ENCODE results near the gene PSMC6. TPM values are rescaled to one million over a fixed set of nuclear protein-coding genes. Genes with fewer than 3 reads are reported as not detected.
A peak's percentile ranks its signal among the peaks of the same experiment; 100 is the strongest.

Gene PSMC6
- total RNA-seq, 1 experiment from 2014 or later: 83.0 TPM

DNA sequence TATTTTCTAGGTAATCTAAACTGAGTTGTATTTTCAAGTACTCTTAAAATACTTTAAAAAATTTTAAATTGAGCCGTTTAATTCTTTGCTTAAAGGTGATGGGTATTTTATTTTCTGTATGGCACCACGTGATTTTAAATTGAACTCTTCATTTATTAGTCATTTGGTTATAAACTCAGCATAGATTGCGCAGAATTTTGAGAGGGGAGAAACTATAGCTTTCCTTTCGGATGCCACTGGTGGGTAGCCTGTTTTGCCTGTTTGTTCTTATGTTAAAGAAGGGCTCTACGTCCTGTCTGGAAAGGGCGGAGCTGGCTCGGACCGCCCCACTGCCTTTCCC is 22.6 kb downstream of the PSMC6 start:
- Histone ChIP-seq H2AFZ (no peak overlapping the region), H4K20me1 (ENCODE audit: insufficient read depth) (peaks cover 4% of the 10 kb centered on the region), H3K9me2 (ENCODE audit: insufficient read depth) (no peaks in the 10 kb centered on the region), H3K36me3 (ENCODE audit: low read depth) (0 out of 2 replicates have a peak, but pooled peaks cover 10% of the 10 kb centered on the region), H3K4me1 (replicated peaks; ENCODE audit: insufficient read depth) (peaks cover 6% of the 10 kb centered on the region; the same call in 1 of the 2 replicates), H3K79me2 (ENCODE audit: low read depth) (peaks cover 16% of the 10 kb centered on the region), H3K27ac (peak overlapping the region; percentile 25), H3K27me3 (ENCODE audit: insufficient read depth, low read depth) (no peaks in the 10 kb centered on the region), H3K9me3 (ENCODE audit: insufficient read depth, low read depth) (no peaks in the 10 kb centered on the region), H3F3A (ENCODE audit: insufficient read depth, low read depth) (peaks cover 26% of the 10 kb centered on the region), H3K4me3 (peak overlapping the region; percentile 49; the same call in 1 of the 2 replicates), H3K4me2 (peak overlapping the region; percentile 86)
- TF ChIP-seq CTCF (conservative IDR thresholded peaks at IDR 0.05) (no peak), EZH2 (IDR thresholded peaks at IDR 0.05; ENCODE audit: low read depth) (no peak)
- intact Hi-C loops (cut with micrococcal nuclease; ENCODE audit: unreplicated experiment): loop anchor here (1.0 to 5.0 kb wide), 3 partner anchors 22 to 233 kb away; partner anchors contain the start of genes GNPNAT1 and PSMC6
- CTCF ChIA-PET: no interaction called here
- no TSS peak for BruUV-seq (replicated peaks)
- POLR2A ChIA-PET (ENCODE audit: unreplicated experiment): interaction anchor here (0.5 to 0.9 kb wide), 6 partner anchors 14 to 555 kb away, joined by 3 to 5 read pairs (median 4); partner anchors contain the start of gene ERO1A
- no peak for DNase-seq

- Histone ChIP-seq H3K36me3 (ENCODE audit: low read depth) (0 out of 2 replicates have a peak, but pooled peaks cover 8% of the 10 kb centered on the region), H3K9me3 (ENCODE audit: insufficient read depth, low read depth) (no peaks in the 10 kb centered on the region), H3K4me1 (replicated peaks; ENCODE audit: insufficient read depth) (peaks cover 6% of the 10 kb centered on the region; the same call in 1 of the 2 replicates), H3K9me2 (ENCODE audit: insufficient read depth) (no peaks in the 10 kb centered on the region), H3K4me2 (peak within 1 kb of the TSS; percentile 95), H3K4me3 (peak within 1 kb of the TSS; percentile 94), H4K20me1 (ENCODE audit: insufficient read depth) (peaks cover under 1% of the 10 kb centered on the region), H2AFZ (peak within 1 kb of the TSS; percentile 99), H3K79me2 (ENCODE audit: low read depth) (peaks cover 16% of the 10 kb centered on the region), H3K27me3 (ENCODE audit: insufficient read depth, low read depth) (no peaks in the 10 kb centered on the region), H3F3A (ENCODE audit: insufficient read depth, low read depth) (peaks cover 26% of the 10 kb centered on the region), H3K27ac (peak within 1 kb of the TSS; percentile 25)
- TSS peak; percentile 79 for BruUV-seq (replicated peaks)
- peak; percentile 94 to 99 for DNase-seq
- TF ChIP-seq CTCF (conservative IDR thresholded peaks at IDR 0.05) (peak; percentile 31; the same call in 1 of the 2 replicates), EZH2 (IDR thresholded peaks at IDR 0.05; ENCODE audit: low read depth) (no peak)
- POLR2A ChIA-PET (ENCODE audit: unreplicated experiment): interaction anchor here (0.5 to 0.9 kb wide), 6 partner anchors 14 to 555 kb away, joined by 3 to 5 read pairs (median 4); partner anchors contain the start of gene ERO1A
- CTCF ChIA-PET: no interaction called here
- intact Hi-C loops (cut with micrococcal nuclease; ENCODE audit: unreplicated experiment): loop anchor here (1.0 to 5.0 kb wide), 3 partner anchors 23 to 232 kb away; partner anchors contain the start of genes GNPNAT1 and PSMC6
Observed at GRCh38 chr14:52729925-52730708, 23.1 kb downstream of the PSMC6 start, which contains the start of gene STYX. Gene STYX, plus strand, starts transcription at chr14:52730166. Its CDS starts 309 bp downstream, at chr14:52730475.

DNA sequence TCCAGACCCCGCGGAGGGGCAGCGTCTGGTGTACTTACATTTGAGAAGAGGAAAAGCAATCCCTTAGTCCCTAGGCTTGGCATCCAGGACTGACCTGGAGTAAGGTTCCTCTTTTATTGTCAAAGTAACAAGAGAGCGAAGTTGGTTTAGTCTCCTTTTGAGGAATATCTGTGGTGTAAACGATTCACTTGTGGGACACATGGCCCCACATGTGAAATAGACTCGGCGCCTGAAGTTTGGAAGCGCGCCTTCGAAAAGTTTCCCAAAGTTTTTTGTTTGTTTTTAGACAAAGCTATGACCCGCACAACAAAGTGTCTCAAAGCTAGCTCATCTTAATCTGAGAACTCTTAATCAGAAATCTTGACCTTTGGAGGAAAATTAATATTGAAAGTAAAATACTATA is 23.7 kb downstream of the PSMC6 start:
- Histone ChIP-seq H3K4me1 (replicated peaks; ENCODE audit: insufficient read depth) (peaks cover 6% of the 10 kb centered on the region; the same call in 1 of the 2 replicates), H4K20me1 (ENCODE audit: insufficient read depth) (no peaks in the 10 kb centered on the region; the same call in 1 of the 2 replicates), H3K4me3 (peak overlapping the region; percentile 94), H3K27ac (0 out of 2 replicates have a peak overlapping the region, but pooled peaks have one; percentile 10), H3K4me2 (peak overlapping the region; percentile 95), H3K9me3 (ENCODE audit: insufficient read depth, low read depth) (no peaks in the 10 kb centered on the region), H3K27me3 (ENCODE audit: insufficient read depth, low read depth) (no peaks in the 10 kb centered on the region), H3K79me2 (ENCODE audit: low read depth) (peaks cover 16% of the 10 kb centered on the region), H2AFZ (peak overlapping the region; percentile 99), H3F3A (ENCODE audit: insufficient read depth, low read depth) (peaks cover 26% of the 10 kb centered on the region), H3K36me3 (ENCODE audit: low read depth) (0 out of 2 replicates have a peak, but pooled peaks cover 2% of the 10 kb centered on the region), H3K9me2 (ENCODE audit: insufficient read depth) (no peaks in the 10 kb centered on the region)
- ChIA-PET POLR2A (ENCODE audit: unreplicated experiment) (no interaction called here), CTCF (no interaction called here)
- no TSS peak for BruUV-seq (replicated peaks)
- no peak for TF ChIP-seq CTCF (conservative IDR thresholded peaks at IDR 0.05)
- TF ChIP-seq EZH2 (IDR thresholded peaks at IDR 0.05; ENCODE audit: low read depth): no peak
- no peak for DNase-seq
- intact Hi-C loops (cut with micrococcal nuclease; ENCODE audit: unreplicated experiment): no loop called here
